ENCODE results near the gene TNNC2. TPM values are rescaled to one million over a fixed set of nuclear protein-coding genes. Genes with fewer than 3 reads are reported as not detected.

Gene TNNC2
- total RNA-seq, 1 experiment from 2014 or later = 4.6 TPM

DNA sequence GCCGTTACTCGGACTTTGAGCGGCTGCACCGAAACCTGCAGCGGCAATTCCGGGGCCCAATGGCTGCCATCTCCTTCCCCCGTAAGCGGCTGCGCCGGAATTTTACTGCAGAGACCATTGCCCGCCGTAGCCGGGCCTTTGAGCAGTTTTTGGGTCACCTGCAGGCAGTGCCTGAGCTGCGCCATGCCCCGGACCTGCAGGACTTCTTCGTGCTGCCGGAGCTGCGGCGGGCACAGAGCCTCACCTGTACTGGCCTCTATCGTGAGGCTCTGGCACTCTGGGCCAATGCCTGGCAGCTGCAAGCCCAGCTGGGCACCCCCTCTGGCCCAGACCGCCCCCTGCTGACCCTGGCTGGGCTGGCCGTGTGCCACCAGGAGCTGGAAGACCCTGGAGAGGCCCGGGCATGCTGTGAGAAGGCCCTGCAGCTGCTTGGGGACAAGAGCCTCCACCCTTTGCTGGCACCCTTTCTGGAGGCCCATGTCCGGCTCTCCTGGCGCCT, 13.6 kb upstream of the TNNC2 start:
- Histone ChIP-seq H3K18ac (ENCODE audit: insufficient read length, low read depth, low read length) (no peak overlapping the region), H3K56ac (ENCODE audit: insufficient read length, low read depth, low read length) (no peak overlapping the region), H3K79me2 (ENCODE audit: insufficient read depth, low read length) (no peaks in the 10 kb centered on the region), H2BK12ac (ENCODE audit: insufficient read length, low read depth, low read length) (no peak overlapping the region), H2AK5ac (ENCODE audit: insufficient read length, low read length) (no peak overlapping the region), H4K8ac (replicated peaks; ENCODE audit: insufficient read length, low read depth, low read length) (no peak overlapping the region), H2BK15ac (ENCODE audit: low read depth, low read length) (no peak overlapping the region), H3K23ac (ENCODE audit: insufficient read length, low read depth, low read length) (no peak overlapping the region), H3K9me3 (ENCODE audit: control insufficient read depth, low read depth, low read length) (no peaks in the 10 kb centered on the region), H3K4me1 (ENCODE audit: insufficient read depth, low read length) (no peaks in the 10 kb centered on the region), H4K5ac (ENCODE audit: insufficient read length, low read depth, low read length) (no peak overlapping the region), H2AFZ (ENCODE audit: low read length) (no peak overlapping the region), H3K4me2 (ENCODE audit: insufficient read depth, insufficient read length, low read length) (no peak overlapping the region), H3K14ac (ENCODE audit: insufficient read depth, low read length) (no peak overlapping the region), H3K27me3 (ENCODE audit: insufficient read depth, low read length) (no peaks in the 10 kb centered on the region), H3K79me1 (ENCODE audit: insufficient read depth, low read depth, low read length, poor library complexity, severe bottlenecking) (no peaks in the 10 kb centered on the region), H2BK20ac (ENCODE audit: low read depth, low read length, poor library complexity, severe bottlenecking) (no peak overlapping the region), H2BK5ac (ENCODE audit: insufficient read length, low read length) (no peak overlapping the region), H3K9ac (ENCODE audit: extremely low read depth, insufficient read length, low read length) (no peak overlapping the region), H3T11ph (ENCODE audit: low read length) (no peak overlapping the region), H4K20me1 (ENCODE audit: control insufficient read depth, insufficient read depth, insufficient read length) (no peaks in the 10 kb centered on the region), H4K91ac (ENCODE audit: insufficient read length, low read depth, low read length) (no peak overlapping the region), H3K23me2 (ENCODE audit: insufficient read length, low read depth, low read length, poor library complexity, severe bottlenecking) (peaks cover 3% of the 10 kb centered on the region), H3K4ac (ENCODE audit: low read depth, low read length) (no peak overlapping the region), H2BK120ac (ENCODE audit: low read depth, low read length, poor library complexity, severe bottlenecking) (no peak overlapping the region), H3K27ac (ENCODE audit: insufficient read length, low read depth, low read length) (no peak overlapping the region)
- peaks cover 7 to 63% (median 46%) of the 10 kb centered on the region in 3 experiments for H3K36me3 Mint-ChIP-seq (ENCODE audit: insufficient read depth in 1 of 3, low read depth in 3 of 3)
- H3K9me3 Mint-ChIP-seq = no peaks in the 10 kb centered on the region
- DNase-seq = no peak
- H3K27ac Mint-ChIP-seq = no peak overlapping the region; a peak in 1 of 7 replicates
- no peak overlapping the region for H3K4me3 Mint-ChIP-seq
- TF ChIP-seq, protein P1, sequence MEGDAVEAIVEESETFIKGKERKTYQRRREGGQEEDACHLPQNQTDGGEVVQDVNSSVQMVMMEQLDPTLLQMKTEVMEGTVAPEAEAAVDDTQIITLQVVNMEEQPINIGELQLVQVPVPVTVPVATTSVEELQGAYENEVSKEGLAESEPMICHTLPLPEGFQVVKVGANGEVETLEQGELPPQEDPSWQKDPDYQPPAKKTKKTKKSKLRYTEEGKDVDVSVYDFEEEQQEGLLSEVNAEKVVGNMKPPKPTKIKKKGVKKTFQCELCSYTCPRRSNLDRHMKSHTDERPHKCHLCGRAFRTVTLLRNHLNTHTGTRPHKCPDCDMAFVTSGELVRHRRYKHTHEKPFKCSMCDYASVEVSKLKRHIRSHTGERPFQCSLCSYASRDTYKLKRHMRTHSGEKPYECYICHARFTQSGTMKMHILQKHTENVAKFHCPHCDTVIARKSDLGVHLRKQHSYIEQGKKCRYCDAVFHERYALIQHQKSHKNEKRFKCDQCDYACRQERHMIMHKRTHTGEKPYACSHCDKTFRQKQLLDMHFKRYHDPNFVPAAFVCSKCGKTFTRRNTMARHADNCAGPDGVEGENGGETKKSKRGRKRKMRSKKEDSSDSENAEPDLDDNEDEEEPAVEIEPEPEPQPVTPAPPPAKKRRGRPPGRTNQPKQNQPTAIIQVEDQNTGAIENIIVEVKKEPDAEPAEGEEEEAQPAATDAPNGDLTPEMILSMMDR (conservative IDR thresholded peaks at IDR 0.05) = no peak
- H3K27me3 Mint-ChIP-seq (ENCODE audit: low read depth) = no peaks in the 10 kb centered on the region
- H3K4me1 Mint-ChIP-seq = peaks cover 2 to 3% of the 10 kb centered on the region in 2 experiments; a peak in 2 of 4 replicates
- WGBS (ENCODE audit: extremely low coverage, insufficient read length, low lambda C conversion rate) = no CpG with 5 or more reads among the region's 25 CpGs

Measured in H9 (cell line).